Mammary epithelial cell (primary cell): ENCODE data around the gene TTLL11.

Experiments
- CTCF ChIP-seq, 2 donors: IDR thresholded peaks in 1 of 2; conservative IDR thresholded peaks in 1 of 2; 2 replicates each; pipeline ENCODE4 v1.5.1; 2011 to 2012; ENCODE audit warnings: inconsistent platforms in 2 of 2, low read length in 2 of 2, mild to moderate bottlenecking in 2 of 2, control low read depth in 1 of 2, low read depth in 1 of 2; ENCODE audit not compliant: insufficient read depth in 1 of 2; ENCODE audit errors: extremely low read depth in 1 of 2
- EZH2 ChIP-seq: IDR thresholded peaks from 2 replicates; pipeline ENCODE4 v1.6.1; 2012; ENCODE audit warnings: low read length, inconsistent platforms, borderline replicate concordance

DNA sequence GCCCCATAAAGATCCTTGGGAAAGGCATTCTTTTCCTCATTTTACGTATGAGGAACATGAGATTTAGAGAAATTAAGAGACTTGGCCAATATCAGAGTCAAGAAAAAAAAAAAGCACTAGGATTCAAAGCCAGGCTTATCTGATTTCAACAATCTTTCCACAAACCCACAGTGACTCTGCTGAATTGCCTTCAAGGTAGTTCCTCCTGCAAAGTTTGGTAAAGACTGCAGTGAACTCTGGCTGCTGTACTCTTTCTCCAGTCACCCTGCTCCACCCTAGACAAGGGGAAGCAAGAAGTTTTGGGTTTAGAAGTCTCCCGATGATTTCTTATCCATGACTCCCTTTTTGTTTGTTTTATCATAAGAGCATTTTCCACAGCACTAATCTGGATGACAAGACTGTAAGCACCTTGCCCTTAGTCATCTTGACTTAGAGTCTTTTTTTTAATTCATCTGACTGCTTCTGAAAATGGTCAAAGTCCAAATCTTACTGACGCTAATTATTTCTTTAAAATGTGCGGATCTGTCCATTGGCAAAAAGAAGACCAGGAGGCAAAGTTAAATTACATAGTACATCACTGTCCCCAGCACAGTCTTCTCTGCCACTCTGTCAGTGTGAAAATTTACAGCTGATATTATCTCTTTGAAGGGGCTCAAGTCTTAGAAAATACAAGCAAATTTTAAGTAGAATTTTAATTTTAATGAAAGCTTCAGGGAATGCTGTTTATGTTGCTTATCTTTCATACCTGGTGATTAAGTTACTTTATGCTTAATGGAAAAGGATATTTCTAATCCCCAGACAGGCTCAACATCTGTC lies 180.1 kb downstream of the TTLL11 start:
- TF ChIP-seq CTCF (conservative IDR thresholded peaks at IDR 0.05 in 1 of 2, IDR thresholded peaks at IDR 0.05 in 1 of 2; ENCODE audit: extremely low read depth in 1 of 2, insufficient read depth in 1 of 2, low read depth in 1 of 2, low read length in 2 of 2) = no peak
- TF ChIP-seq EZH2 = no peak
